Lower leg skin (tissue), 4 donors: Measurements from ENCODE around the gene TTC21B. TPM values are rescaled to one million over a fixed set of nuclear protein-coding genes. Genes with fewer than 3 reads are reported as not detected.

ENCODE experiments used
- DNase-seq, 2 donors: peaks; one replicate each; pipeline ENCODE4 v3.0.0-alpha.2; 2019; ENCODE audit warnings: low spot score in 2 of 2
- H3K4me3 ChIP-seq: fragments of 200-600 bp; sonication (generic); 2 replicates; pipeline ENCODE4 v1.5.1; 2017; ENCODE audit warnings: mild to moderate bottlenecking, low read depth; ENCODE audit not compliant: poor library complexity, severe bottlenecking
- POLR2A ChIP-seq, 2 donors: fragments of 450-650 bp; IDR thresholded peaks; one replicate each; pipeline ENCODE4 v1.6.1; 2016 to 2017; ENCODE audit warnings: antibody characterized with exemption in 2 of 2, mild to moderate bottlenecking in 1 of 2, moderate library complexity in 1 of 2
- WGBS, 2 donors: methylation state at CpG; one replicate each; pipeline ENCODE4 v1.1.5; 2018; 5-methylcytosine and 5-hydroxymethylcytosine counted together
- intact Hi-C: fragments of 100-400 bp; cut with DNase I; formaldehyde crosslinking; loops from one replicate; pipeline ENCODE4 v1.15.0; 2023; ENCODE audit warnings: low total_unique reads
- total RNA-seq, 4 donors: library from RNA; depleted of rRNA; stranded (reverse); fragments of >200 nt; gene quantifications; one replicate each; pipeline ENCODE4 v1.1.0, GENCODE V29; 2016
- TF ChIP-seq, protein P1 (sequence below), 3 donors: fragments of 450-650 bp; IDR thresholded peaks; one replicate each; pipeline ENCODE4 v1.5.1; 2016; ENCODE audit warnings: antibody characterized with exemption in 3 of 3, mild to moderate bottlenecking in 3 of 3, moderate library complexity in 2 of 3

TTC21B gene
- total RNA-seq, 4 donors from 2014 or later = 18.5 to 30.2 (median 29.5) TPM

DNA sequence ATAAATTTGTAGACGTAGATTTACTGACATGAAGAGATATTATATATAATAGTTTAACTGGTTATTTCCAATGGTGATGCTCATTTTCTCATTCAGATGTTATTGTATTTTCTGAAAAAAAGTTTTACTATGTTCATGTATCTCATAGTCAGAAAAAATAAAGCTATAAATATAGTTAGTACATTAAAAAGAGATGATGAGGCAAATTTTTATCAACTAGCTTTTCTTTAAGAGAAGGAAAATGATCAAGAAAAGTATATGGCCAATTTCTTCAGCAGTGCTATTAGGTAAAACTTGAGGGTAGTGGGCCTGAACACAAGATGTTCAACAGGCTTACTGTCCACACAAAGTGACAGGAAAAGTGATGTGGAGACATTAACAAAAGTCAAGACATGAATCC is 11.7 kb downstream of the TTC21B start:
- TF ChIP-seq, protein P1, sequence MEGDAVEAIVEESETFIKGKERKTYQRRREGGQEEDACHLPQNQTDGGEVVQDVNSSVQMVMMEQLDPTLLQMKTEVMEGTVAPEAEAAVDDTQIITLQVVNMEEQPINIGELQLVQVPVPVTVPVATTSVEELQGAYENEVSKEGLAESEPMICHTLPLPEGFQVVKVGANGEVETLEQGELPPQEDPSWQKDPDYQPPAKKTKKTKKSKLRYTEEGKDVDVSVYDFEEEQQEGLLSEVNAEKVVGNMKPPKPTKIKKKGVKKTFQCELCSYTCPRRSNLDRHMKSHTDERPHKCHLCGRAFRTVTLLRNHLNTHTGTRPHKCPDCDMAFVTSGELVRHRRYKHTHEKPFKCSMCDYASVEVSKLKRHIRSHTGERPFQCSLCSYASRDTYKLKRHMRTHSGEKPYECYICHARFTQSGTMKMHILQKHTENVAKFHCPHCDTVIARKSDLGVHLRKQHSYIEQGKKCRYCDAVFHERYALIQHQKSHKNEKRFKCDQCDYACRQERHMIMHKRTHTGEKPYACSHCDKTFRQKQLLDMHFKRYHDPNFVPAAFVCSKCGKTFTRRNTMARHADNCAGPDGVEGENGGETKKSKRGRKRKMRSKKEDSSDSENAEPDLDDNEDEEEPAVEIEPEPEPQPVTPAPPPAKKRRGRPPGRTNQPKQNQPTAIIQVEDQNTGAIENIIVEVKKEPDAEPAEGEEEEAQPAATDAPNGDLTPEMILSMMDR (IDR thresholded peaks at IDR 0.05) = no peak
- TF ChIP-seq POLR2A (IDR thresholded peaks at IDR 0.05) = no peak
- WGBS, 2 donors = 90 to 95% methylated on average over 1 of the region's 1 CpG
- no peak overlapping the region for H3K4me3 ChIP-seq
- intact Hi-C loops = no loop called here
- DNase-seq = no peak

DNA sequence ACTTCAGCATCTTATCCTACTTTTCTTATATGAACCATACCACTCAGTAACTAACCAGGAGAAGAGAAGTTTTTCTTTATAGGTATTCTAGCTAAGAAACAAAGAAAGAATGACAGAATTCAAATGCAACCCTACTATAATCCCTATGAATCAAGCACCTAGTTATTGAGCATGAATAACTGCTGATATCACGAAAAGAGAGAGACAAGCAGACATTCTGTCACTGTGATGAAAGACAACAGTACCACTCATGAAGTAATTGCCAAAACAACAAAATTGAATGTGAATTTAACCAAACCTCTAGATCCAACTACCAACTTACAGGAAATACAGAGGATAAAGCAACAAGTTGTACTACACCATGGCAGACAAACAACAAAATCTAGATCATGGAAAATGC is 15.3 kb downstream of the TTC21B start:
- no peak for DNase-seq
- intact Hi-C loops = no loop called here
- 88 to 90% methylated on average over 1 of the region's 1 CpG for WGBS, 2 donors
- no peak overlapping the region for H3K4me3 ChIP-seq
- TF ChIP-seq POLR2A (IDR thresholded peaks at IDR 0.05) = no peak
- TF ChIP-seq, protein P1 (IDR thresholded peaks at IDR 0.05) = no peak

DNA sequence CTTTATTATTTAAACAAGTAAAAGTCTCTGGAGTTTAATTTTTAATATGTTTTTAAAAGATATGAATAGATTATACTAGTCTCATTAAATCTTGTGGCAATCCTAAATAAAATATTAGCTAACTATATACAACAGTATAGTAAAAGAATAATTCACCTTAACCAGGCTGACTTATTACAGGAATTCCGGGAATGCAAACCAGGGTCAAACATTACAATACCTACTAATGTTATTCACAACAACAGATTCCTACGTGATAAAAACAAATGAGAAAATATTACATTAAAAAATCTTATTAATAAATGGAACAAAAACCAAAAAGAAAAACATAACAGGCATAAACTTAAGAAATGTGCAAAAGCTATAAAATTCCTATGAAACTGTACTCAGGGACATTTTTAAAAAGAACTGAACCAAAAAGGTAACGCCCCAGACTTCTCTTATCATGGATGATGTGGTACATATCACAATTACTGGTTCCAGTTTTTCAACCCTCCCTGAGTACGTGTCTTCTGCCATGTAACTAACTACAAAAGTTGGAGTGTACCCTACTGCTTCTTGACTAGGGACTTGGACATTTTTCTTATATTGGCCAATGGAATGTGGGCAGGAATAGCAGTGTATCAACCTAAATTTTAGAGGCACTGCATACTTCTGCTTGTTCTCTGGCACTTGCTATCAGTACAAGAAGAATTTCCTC is 20.2 kb downstream of the TTC21B start:
- intact Hi-C loops = no loop called here
- no peak for TF ChIP-seq POLR2A (IDR thresholded peaks at IDR 0.05)
- TF ChIP-seq, protein P1 (IDR thresholded peaks at IDR 0.05) = no peak
- H3K4me3 ChIP-seq = no peak overlapping the region
- 92 to 96% methylated on average over 4 of the region's 4 CpGs for WGBS, 2 donors
- no peak for DNase-seq

DNA sequence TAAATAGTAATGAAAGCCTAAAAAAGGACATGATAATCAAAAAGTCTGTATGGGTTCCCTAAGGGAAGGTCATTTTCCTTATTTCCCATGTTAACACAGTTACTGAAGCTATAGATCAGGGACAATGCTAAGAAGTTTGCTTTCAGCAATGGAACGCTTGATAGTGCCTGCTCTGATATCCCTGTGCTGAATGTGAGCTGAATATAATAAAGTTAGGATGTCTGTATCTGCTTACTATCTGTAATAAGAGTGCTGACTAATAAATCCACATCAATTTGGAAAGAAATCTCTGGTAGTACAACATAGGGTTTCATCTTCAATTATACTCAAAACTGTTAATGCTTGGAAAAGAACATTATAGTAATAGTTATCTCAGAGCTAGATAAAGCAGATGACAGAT is 25.8 kb downstream of the TTC21B start:
- 97 to 98% methylated on average over 1 of the region's 1 CpG for WGBS, 2 donors
- intact Hi-C loops = no loop called here
- H3K4me3 ChIP-seq = no peak overlapping the region
- TF ChIP-seq, protein P1 (IDR thresholded peaks at IDR 0.05) = no peak
- no peak for TF ChIP-seq POLR2A (IDR thresholded peaks at IDR 0.05)
- DNase-seq = no peak

DNA sequence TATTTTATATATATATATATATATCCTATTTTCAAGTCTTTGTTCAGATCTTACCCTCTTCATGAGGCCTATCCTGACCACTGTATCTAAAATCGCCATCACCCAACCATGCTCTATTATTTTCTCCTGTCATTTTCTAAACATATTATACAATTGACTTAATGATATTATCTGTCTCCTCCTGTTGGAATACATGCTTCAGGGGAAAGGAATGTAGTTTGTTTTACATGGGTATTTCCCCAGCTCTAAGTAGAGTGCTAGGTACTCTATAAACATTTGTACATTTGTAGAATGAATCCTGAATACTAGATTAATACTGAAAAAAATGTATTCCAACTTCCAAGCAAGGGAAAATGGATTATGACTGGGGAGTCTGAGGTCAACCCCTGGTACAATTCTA is 26.2 kb downstream of the TTC21B start:
- no peak overlapping the region for H3K4me3 ChIP-seq
- WGBS, 2 donors = 89 to 100% methylated on average over 1 of the region's 1 CpG
- TF ChIP-seq, protein P1 (IDR thresholded peaks at IDR 0.05) = no peak
- no peak for TF ChIP-seq POLR2A (IDR thresholded peaks at IDR 0.05)
- intact Hi-C loops = no loop called here
- no peak for DNase-seq

DNA sequence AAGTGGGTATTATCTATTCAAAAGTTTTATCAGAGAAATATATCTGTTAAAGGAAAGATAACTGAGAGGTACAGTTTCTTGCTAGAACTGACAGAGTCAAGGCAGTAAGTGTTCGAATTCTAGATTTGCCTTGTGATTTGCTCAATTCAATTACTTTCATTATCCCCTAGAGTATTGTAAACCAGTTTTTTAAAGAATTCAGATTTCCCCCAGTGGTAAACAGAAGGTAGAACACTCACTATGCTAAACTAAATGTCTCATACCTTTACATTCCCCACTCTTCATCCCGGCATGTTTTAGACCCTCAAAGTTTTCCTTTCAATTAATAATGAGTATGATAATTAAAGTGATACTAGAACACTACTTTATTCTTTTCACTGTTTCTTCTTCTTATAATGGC is 28.6 kb downstream of the TTC21B start:
- DNase-seq = no peak
- intact Hi-C loops = no loop called here
- TF ChIP-seq, protein P1 (IDR thresholded peaks at IDR 0.05) = no peak
- TF ChIP-seq POLR2A (IDR thresholded peaks at IDR 0.05) = no peak
- H3K4me3 ChIP-seq = no peak overlapping the region
- 87 to 92% methylated on average over 2 of the region's 2 CpGs for WGBS, 2 donors
